Panc1 (cell line): ENCODE data around the gene ECHS1. TPM values are rescaled to one million over a fixed set of nuclear protein-coding genes. Genes with fewer than 3 reads are reported as not detected.

ENCODE experiments used
- ATAC-seq: fragments of 200-7000 bp; cut with Tn5 transposase; 2 replicates; pipeline ENCODE4 v1.9.1; 2020; ENCODE audit warnings: mild to moderate bottlenecking, moderate library complexity
- BruUV-seq: library from RNA; stranded (reverse); fragments of 400-500 nt; replicated peaks from 2 replicates; lab custom pipeline; 2021; lab: Mats Ljungman, UMichigan
- CTCF ChIA-PET: fragments of 300-600 bp; sonication (Branson Sonifier 250); formaldehyde crosslinking; loops from one replicate; lab custom pipeline; 2022; ENCODE audit warnings: antibody characterized with exemption; lab: Charles Lee
- POLR2A ChIA-PET: fragments of 300-600 bp; sonication (Branson Sonifier 250); formaldehyde crosslinking; loops from one replicate; lab custom pipeline; 2022; ENCODE audit warnings: antibody characterized with exemption; lab: Charles Lee
- DNase-seq: peaks from one replicate; pipeline ENCODE4 v3.0.0-alpha.2; 2010; ENCODE audit warnings: low read depth, low spot score
- H3K27ac ChIP-seq: 2 replicates; pipeline ENCODE4 v1.5.1; 2011; ENCODE audit warnings: mild to moderate bottlenecking, low read length, inconsistent platforms
- H3K27me3 ChIP-seq: fragments of 200-500 bp; sonication (Bioruptor generic); 2 replicates; pipeline ENCODE4 v1.6.0; 2014; ENCODE audit warnings: low read length, inconsistent platforms; ENCODE audit not compliant: control insufficient read depth, insufficient read depth
- H3K36me3 ChIP-seq: fragments of 200-500 bp; sonication (Bioruptor generic); 2 replicates; pipeline ENCODE4 v1.5.1; 2014; ENCODE audit warnings: inconsistent platforms, mild to moderate bottlenecking, low read length, moderate library complexity; ENCODE audit not compliant: control insufficient read depth, insufficient read depth
- H3K4me1 ChIP-seq: 2 replicates; pipeline ENCODE4 v1.5.1; 2011; ENCODE audit warnings: inconsistent platforms, mild to moderate bottlenecking, low read length, moderate library complexity; ENCODE audit not compliant: control insufficient read depth, insufficient read depth
- H3K4me3 ChIP-seq, 2 experiments: 2 replicates each; pipeline ENCODE4 v1.5.1; 2011 to 2012; ENCODE audit warnings: low read depth in 2 of 2, low read length in 2 of 2, mild to moderate bottlenecking in 2 of 2, inconsistent platforms in 1 of 2, moderate library complexity in 1 of 2
- H3K9me3 ChIP-seq: fragments of 200-500 bp; sonication (Bioruptor generic); 2 replicates; pipeline ENCODE4 v1.5.1; 2014; ENCODE audit warnings: low read depth, mild to moderate bottlenecking, inconsistent platforms, low read length, moderate library complexity; ENCODE audit not compliant: control insufficient read depth, insufficient read depth
- POLR2AphosphoS5 ChIP-seq: IDR thresholded peaks from 2 replicates; pipeline ENCODE4 v1.6.1; 2012; ENCODE audit warnings: mild to moderate bottlenecking, low read depth, low read length, moderate library complexity
- SIN3A ChIP-seq: IDR thresholded peaks from 2 replicates; pipeline ENCODE4 v1.6.1; 2012; ENCODE audit warnings: low read depth, mild to moderate bottlenecking, low read length, moderate library complexity, borderline replicate concordance; ENCODE audit not compliant: insufficient read depth
- TCF7L2 ChIP-seq: IDR thresholded peaks from 2 replicates; pipeline ENCODE4 v1.6.1; 2011; ENCODE audit warnings: mild to moderate bottlenecking, low read depth, low read length, inconsistent platforms
- in situ Hi-C: cut with HindIII; loops from 2 replicates; pipeline ENCODE4 v1.10.0; 2016; ENCODE audit warnings: low sequenced_read_pairs, low pct_unique_long_range_greater_than_20kb
- intact Hi-C: fragments of 100-400 bp; cut with micrococcal nuclease; formaldehyde crosslinking; loops from one replicate; pipeline ENCODE4 v1.10.0; 2022; ENCODE audit not compliant: unreplicated experiment
- total RNA-seq: library from RNA; stranded (reverse); gene quantifications from one replicate; pipeline ENCODE4 v1.2.1, GENCODE V29; 2021; ENCODE audit not compliant: unreplicated experiment
- TF ChIP-seq, protein P1 (sequence below), 2 experiments: IDR thresholded peaks; 2 replicates each; pipeline ENCODE4 v1.6.1; 2011 to 2012; ENCODE audit warnings: low read depth in 2 of 2, control low read depth in 1 of 2, low read length in 1 of 2, mild to moderate bottlenecking in 1 of 2, moderate library complexity in 1 of 2; ENCODE audit not compliant: insufficient read depth in 1 of 2
- TF ChIP-seq, protein P2 (sequence below): fragments of 450-650 bp; IDR thresholded peaks from 2 replicates; pipeline ENCODE4 v1.5.1; 2017; ENCODE audit warnings: mild to moderate bottlenecking

The ECHS1 gene
- total RNA-seq, 1 experiment from 2014 or later = 165 TPM

DNA sequence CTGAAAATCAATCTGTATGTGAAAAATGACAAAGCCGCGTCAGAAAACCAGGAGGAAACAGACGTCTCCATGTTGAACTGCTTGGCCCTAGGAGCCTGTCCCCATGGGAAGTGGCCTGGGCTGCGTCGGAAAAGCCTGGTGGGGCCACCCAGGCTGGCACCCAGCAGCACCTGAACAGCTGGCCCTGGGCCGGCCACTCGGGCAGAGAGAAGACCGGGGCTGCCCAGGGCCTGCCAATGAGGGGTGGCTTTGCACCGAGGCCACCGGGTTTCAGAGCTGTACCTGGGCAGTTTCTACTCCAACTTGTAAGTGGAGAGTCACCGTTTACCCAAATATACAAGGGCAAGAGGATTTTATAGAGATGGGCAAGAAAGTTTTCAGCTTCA, 14.2 kb downstream of the ECHS1 start:
- in situ Hi-C loops = no loop called here
- Histone ChIP-seq H3K9me3 (no peaks in the 10 kb centered on the region), H3K27me3 (no peaks in the 10 kb centered on the region), H3K4me1 (no peaks in the 10 kb centered on the region; the same call in 1 of the 2 replicates), H3K4me3 (no peak overlapping the region), H3K27ac (no peak overlapping the region), H3K36me3 (no peaks in the 10 kb centered on the region)
- no peak for DNase-seq
- CTCF ChIA-PET = interaction anchor here (0.6 kb wide), 1 partner anchor 464 kb away, joined by 4 read pairs; no protein-coding TSS in a partner anchor
- no TSS peak for BruUV-seq
- no peak for ATAC-seq
- TF ChIP-seq POLR2AphosphoS5 (no peak), SIN3A (no peak), TCF7L2 (no peak)
- TF ChIP-seq, protein P1, sequence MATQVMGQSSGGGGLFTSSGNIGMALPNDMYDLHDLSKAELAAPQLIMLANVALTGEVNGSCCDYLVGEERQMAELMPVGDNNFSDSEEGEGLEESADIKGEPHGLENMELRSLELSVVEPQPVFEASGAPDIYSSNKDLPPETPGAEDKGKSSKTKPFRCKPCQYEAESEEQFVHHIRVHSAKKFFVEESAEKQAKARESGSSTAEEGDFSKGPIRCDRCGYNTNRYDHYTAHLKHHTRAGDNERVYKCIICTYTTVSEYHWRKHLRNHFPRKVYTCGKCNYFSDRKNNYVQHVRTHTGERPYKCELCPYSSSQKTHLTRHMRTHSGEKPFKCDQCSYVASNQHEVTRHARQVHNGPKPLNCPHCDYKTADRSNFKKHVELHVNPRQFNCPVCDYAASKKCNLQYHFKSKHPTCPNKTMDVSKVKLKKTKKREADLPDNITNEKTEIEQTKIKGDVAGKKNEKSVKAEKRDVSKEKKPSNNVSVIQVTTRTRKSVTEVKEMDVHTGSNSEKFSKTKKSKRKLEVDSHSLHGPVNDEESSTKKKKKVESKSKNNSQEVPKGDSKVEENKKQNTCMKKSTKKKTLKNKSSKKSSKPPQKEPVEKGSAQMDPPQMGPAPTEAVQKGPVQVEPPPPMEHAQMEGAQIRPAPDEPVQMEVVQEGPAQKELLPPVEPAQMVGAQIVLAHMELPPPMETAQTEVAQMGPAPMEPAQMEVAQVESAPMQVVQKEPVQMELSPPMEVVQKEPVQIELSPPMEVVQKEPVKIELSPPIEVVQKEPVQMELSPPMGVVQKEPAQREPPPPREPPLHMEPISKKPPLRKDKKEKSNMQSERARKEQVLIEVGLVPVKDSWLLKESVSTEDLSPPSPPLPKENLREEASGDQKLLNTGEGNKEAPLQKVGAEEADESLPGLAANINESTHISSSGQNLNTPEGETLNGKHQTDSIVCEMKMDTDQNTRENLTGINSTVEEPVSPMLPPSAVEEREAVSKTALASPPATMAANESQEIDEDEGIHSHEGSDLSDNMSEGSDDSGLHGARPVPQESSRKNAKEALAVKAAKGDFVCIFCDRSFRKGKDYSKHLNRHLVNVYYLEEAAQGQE (IDR thresholded peaks at IDR 0.05; ENCODE audit: insufficient read depth in 1 of 2, low read depth in 2 of 2, low read length in 1 of 2) = no peak
- TF ChIP-seq, protein P2, sequence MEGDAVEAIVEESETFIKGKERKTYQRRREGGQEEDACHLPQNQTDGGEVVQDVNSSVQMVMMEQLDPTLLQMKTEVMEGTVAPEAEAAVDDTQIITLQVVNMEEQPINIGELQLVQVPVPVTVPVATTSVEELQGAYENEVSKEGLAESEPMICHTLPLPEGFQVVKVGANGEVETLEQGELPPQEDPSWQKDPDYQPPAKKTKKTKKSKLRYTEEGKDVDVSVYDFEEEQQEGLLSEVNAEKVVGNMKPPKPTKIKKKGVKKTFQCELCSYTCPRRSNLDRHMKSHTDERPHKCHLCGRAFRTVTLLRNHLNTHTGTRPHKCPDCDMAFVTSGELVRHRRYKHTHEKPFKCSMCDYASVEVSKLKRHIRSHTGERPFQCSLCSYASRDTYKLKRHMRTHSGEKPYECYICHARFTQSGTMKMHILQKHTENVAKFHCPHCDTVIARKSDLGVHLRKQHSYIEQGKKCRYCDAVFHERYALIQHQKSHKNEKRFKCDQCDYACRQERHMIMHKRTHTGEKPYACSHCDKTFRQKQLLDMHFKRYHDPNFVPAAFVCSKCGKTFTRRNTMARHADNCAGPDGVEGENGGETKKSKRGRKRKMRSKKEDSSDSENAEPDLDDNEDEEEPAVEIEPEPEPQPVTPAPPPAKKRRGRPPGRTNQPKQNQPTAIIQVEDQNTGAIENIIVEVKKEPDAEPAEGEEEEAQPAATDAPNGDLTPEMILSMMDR = no peak
- intact Hi-C loops = no loop called here
- POLR2A ChIA-PET = interaction anchor here (0.6 kb wide), 1 partner anchor 11 kb away, joined by 4 read pairs; no protein-coding TSS in a partner anchor

DNA sequence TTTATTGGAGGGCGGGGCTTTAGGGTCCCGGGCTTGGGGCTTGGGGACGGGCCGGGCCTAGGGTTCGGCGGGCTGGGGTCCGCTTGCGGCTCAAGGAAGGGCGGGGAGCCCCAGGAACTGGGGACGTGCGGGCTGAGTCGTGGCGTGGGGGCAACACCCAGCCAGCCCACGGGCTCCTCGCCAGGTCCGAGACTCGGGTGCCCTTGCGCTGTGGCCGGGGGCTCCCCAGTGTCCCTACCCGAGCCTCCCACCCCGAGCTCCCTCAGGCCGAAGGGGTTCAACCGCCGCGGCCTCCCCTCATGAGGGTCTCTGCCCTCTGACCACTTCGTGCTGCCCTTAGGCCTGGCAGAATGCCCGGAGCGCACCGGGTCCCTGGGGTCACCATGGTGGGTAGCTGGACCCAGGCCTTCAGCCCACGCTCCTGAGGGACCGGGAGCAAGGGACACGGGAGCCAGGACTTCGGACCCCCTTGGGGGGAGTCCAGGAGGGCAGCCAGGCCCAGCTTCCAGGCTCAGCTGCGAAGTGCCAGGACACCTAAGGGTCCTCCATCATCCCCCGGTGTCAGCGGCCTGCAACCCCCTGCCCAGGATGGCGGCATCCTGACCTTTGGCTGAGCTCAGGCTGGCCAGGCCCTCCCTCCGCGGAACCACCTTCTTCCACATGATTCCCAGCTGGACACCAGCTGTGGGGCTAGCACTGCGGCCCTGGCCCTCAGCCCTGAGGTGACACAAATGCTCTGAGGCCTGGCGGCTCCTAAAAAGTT, 14.8 kb downstream of the ECHS1 start:
- CTCF ChIA-PET = interaction anchor here (0.8 kb wide), 1 partner anchor 9 kb away, joined by 6 read pairs; no protein-coding TSS in a partner anchor
- Histone ChIP-seq H3K27me3 (no peaks in the 10 kb centered on the region), H3K36me3 (no peaks in the 10 kb centered on the region), H3K4me1 (no peaks in the 10 kb centered on the region; the same call in 1 of the 2 replicates), H3K27ac (no peak overlapping the region), H3K4me3 (no peak overlapping the region), H3K9me3 (no peaks in the 10 kb centered on the region)
- no peak for ATAC-seq
- BruUV-seq = no TSS peak
- POLR2A ChIA-PET = interaction anchor here (0.6 kb wide), 1 partner anchor 10 kb away, joined by 4 read pairs; no protein-coding TSS in a partner anchor
- DNase-seq = no peak
- in situ Hi-C loops = no loop called here
- TF ChIP-seq, protein P2 = no peak
- TF ChIP-seq SIN3A (no peak), TCF7L2 (no peak), POLR2AphosphoS5 (no peak)
- TF ChIP-seq, protein P1 (IDR thresholded peaks at IDR 0.05; ENCODE audit: insufficient read depth in 1 of 2, low read depth in 2 of 2, low read length in 1 of 2) = no peak
- intact Hi-C loops = no loop called here
